ENCODE data around the gene MAD1L1. TPM values are rescaled to one million over a fixed set of nuclear protein-coding genes. Genes with fewer than 3 reads are reported as not detected.
A peak's percentile ranks its signal among the peaks of the same experiment; 100 is the strongest.

MAD1L1 gene
- total RNA-seq, 1 experiment from 2014 or later, result 163 TPM

DNA sequence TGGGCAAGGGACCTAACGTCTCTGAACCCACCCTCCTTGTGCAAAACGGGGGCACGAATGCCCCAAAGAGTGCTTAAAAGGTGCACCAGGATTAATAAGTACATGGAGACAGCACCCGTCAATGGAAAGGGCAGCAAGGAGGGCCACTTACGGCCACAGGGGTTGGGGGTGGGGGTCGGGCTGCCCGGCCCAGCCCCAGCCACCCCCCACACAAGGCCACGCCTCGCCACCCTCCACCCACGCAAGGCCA, 213.4 kb downstream of the MAD1L1 start:
- no peak for DNase-seq (ENCODE audit: low spot score)
- in situ Hi-C loops (cut with HindIII; ENCODE audit: low sequenced_read_pairs), result no loop called here

DNA sequence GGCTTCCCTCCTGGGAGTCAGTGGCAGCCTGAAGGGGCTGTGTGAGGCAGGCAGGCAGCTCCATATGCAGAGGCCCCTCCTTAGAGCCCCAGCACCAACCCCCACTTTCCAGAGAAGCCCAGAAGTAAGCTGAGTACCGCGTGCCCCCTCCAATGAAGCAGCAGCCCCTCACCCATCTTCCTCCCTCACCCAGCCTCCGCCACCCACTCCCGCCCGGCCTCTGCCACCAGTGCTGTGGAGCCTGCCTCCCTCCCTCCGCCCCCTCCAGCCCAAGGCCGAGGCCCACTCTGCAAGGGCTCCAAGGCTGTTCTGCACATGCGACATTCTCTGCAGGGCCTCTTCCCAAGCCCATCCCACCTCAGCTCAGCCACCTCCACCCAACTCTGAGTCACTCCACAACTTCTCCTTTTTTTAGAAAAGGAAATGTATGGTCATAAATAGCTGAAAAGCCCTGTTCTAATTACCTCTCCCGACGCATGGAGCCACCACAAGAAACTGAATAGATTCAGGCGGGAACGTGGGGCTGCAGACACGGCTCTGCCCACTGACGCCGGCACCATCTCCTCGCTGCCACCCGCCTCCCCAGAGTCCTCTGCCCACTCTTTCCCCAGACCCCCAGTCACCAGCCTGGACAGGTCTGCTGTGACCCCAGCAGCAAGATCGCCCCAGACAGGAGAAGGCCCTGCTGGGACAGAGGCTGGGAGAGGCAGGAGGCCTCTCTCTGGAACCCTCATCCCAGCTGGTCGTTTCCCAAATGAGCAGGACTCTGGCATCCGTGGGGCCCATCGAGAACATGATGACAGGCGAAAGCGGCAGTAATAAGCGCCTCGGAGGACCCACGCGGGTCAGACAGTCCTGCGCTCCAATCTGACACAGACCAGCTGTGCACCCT, 213.9 kb downstream of the MAD1L1 start:
- in situ Hi-C loops (cut with HindIII; ENCODE audit: low sequenced_read_pairs), result no loop called here
- no peak for DNase-seq (ENCODE audit: low spot score)

DNA sequence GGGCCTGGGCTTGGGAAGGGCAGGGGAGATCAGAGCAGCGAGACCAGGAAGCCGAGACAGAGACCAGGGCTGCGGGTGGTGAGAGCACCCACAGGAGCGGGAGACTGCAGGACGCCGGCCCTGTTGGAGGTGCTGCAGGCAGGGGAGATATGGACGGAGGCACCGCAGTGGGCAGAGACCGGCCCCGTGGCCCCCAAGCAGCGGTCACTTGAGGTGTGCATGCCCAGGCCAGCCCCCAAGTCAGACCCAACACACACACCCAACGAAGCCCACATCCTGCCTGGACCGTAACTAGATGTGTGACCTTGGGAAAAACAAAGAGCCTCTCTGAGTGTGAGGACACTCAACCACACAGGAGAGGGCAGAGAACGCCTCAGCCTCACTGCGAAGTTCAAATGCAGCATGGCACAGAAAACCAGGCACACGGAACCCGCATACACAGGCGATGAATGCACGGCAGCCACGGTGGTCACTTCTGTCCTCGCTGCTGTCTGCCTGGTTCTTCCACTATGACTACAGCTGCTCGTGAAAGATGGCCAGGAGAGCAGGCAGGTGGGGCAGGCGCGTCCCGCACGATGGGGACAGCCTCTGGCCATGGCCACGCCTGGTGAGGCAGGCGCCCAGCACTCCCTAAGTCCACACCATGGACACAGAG, 214.7 kb downstream of the MAD1L1 start:
- DNase-seq (ENCODE audit: low spot score), result no peak
- in situ Hi-C loops (cut with HindIII; ENCODE audit: low sequenced_read_pairs), result no loop called here

DNA sequence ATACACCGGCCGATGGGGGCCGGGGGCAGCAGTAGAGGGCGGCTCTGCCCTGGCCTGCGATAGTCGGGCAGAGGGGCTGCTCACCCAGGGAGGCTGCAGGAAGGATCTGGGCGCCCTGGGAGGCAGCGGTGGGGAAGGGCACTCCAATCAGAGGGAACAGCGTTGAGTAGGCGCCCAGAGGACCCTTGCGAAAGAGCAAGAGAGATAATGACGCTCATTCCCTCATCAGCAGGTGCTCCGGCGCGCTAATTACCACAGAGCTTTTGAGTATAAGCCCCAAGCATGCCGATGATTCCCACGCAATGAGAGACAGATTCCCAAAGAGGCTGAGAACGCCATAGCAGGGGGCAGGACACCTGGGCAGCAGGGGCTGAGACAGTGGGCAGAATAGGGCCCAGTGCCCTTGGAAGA, 215.3 kb downstream of the MAD1L1 start:
- no peak for DNase-seq (ENCODE audit: low spot score)
- in situ Hi-C loops (cut with HindIII; ENCODE audit: low sequenced_read_pairs), result no loop called here

DNA sequence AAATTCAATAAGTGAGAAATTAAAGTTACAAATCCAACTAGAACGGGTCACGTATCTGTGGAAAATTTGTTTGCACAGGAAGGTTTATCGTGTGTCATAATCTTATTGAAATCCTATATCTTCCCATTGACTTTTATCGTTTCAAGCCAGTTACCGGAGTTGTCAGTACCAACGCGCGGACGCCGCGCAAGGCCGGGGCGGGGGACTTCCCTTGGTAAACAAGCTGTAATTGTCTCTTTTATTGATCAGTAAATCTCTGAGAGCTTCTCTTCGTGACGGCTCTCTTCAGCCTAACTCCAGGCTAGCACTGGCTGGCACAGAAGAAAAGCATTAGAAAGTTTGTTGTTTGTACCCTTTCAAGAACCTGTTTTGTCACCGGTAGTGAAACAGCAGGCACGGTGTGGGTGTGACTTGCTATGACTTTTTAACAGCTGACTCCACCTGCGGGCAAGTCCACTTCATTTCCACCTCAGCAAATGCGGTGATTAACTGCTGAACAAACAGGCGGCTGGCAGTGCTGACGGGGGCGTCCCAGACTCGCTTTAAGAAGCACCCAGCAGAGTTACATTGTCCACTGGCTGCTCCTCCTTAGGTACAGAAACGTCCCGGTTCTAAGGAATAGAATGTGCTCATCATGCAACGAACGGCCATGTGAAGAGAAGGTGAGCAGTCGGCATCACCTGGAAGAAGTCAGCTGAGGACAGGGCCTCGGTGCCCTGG, 215.8 kb downstream of the MAD1L1 start:
- DNase-seq (ENCODE audit: low spot score), result no peak
- in situ Hi-C loops (cut with HindIII; ENCODE audit: low sequenced_read_pairs), result no loop called here

DNA sequence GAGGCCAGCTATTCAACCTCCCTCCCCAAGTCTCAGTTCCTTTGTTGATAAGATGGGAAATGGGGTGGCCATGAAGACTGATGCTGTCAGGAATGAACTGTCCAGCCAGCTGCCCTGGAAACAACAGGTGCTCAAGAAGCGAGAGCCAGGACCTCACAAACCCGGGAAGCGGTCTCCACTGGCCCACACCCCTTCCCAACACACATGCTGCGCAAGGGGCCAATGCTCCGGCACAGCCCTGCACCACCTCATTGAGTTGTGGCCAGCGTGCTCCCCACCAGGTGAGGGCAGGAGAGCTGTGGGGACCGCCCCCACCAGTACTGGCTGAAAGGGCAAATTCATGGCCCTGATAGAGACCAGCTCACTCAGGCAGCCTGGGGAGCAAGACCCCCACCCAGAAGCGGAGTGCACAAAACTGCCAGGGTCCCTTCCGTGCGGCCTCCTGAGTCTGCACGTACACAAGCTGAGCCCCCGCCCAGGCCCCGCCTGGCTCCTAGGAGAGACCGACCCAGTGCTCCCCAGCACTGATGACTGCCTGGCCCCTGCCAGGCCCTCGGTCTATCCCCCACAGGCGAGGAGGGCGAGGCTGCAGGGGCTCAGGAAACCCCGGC, 216.6 kb downstream of the MAD1L1 start:
- DNase-seq (ENCODE audit: low spot score), result no peak
- in situ Hi-C loops (cut with HindIII; ENCODE audit: low sequenced_read_pairs), result no loop called here

DNA sequence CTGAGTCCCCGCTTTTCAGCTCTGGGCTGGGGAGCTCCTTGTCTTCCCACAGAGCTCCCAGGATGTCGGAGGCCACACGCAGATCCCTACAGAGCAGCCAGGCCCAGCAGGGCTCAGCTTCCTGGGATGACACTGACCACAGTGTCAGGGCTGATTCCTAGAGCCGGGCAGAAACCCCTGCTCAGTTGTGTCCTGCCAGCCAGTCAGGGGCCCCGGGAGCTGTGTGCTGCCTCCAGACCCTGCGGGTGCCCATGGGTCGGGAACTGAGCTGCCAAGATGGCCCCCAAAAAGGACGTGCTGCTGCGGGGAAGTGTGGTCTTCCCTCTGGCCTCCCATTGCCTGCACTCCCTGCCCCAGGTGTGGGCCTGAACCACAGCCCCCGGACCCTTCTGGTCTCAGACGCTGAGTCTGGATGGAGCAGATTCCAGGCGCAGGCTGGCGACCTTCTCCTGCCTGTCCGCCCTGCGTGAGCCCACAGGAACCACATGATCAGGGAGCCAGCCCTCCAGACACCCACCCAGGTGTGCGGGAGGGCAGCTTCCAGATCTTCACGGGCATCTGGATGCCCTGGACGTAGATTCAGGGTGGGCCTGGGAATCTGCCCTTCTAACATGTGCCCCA, 217.4 kb downstream of the MAD1L1 start:
- in situ Hi-C loops (cut with HindIII; ENCODE audit: low sequenced_read_pairs), result no loop called here
- no peak for DNase-seq (ENCODE audit: low spot score)

DNA sequence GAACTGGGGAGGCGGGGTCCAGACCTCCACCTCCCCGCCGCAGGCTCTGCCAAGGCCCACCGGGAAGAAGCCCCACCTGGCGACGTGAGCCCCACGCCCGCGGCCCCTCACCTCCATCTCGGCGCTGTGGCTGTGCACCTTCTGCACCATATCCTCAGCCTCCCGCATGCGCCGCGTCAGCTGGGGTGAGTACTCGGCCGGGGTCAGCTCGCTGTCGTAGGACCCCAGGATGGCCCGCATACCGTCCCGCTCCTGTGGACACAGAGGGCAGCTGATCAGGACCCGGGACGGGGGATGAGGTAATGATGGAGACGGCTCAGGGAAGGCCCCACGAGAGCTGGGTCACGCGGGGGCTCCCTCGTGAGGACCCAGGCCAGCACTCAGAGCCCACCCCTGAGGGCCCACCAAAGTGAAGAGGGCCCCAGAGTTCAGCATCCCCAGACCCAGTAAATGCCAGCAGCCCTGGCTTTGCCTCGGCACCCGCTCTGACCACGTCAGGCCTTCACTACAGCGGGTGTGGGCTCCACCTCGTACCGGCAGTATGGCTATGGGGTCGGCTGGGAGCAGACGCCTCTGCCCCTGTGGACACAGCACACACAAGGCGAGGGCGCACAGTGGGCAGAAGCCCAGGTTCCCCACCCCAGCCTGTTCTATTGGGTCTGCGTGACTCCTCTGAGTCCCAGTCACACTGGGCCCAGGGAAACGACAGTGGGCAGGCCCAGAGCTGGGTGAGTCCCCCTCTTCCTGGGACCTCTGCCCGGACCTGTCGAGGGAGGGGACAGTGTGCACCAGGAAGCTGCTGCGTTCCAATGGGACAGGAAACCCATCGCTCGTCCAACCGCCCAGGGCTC, 218.1 kb downstream of the MAD1L1 start:
- in situ Hi-C loops (cut with HindIII; ENCODE audit: low sequenced_read_pairs), result no loop called here
- DNase-seq (ENCODE audit: low spot score), result no peak

DNA sequence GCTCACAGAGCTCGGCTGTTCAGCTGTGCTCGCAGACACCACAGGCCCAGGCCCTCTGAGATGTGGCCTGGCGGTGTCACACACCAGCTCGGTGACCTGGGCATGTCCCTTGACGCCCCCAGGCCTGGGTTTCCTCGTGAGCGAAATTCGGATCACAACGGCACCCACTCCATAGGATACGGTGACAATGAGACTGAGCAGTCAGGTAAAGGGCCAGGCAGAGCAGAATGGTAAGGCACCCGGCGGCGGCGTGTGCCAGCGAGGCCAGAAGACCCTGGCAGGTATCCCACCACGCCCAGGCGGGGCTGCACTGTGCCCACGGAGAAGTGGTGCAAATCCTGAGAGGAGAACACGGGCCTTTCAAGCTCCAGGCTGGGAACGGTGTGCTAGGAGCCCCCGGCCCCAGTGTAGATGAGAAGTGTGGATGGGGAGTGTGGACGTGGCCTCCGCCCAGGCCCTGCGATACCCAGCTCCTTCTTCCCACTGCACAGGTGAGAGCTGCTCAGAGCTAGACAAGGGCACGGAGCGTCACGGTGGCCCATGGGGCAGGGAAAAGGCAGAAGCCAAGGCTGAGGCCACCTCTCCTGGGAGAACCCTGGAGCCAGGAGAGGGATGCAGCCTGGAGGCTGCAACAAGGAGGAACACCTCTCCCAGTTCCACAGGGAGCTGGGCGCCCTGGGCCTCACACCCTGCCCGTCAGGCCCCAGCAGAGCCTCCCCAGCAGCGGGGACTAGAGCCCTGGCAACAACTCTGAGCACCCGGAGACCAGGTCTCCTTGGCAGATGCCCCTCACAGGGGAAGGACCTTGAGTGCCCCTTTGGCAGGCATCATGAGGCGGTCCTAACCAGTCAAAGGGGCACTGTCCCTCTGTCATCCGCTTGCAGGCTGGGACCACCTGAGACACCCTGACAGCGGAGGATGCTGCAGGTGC, 219.1 kb downstream of the MAD1L1 start:
- DNase-seq (ENCODE audit: low spot score), result no peak
- in situ Hi-C loops (cut with HindIII; ENCODE audit: low sequenced_read_pairs), result no loop called here

DNA sequence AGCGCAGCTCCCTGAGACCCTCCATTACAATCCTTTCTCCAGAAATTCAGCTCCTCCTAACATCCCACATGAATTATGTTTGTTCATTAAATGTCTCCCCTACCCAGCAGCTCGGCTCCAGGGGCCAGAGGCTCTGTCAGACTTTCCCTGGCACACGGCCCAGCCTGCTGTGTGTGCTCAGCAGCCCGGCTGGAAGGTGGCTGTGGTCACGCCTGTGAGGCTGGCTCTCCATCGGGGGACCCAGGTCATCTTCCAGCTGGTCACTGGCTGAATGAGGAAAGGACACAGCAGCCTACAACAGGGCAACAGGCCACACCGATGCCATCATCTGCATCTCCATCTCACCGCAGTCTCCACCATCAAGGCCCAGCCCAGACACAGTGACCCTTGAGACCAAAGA, 219.8 kb downstream of the MAD1L1 start:
- no peak for DNase-seq (ENCODE audit: low spot score)
- in situ Hi-C loops (cut with HindIII; ENCODE audit: low sequenced_read_pairs), result no loop called here

DNA sequence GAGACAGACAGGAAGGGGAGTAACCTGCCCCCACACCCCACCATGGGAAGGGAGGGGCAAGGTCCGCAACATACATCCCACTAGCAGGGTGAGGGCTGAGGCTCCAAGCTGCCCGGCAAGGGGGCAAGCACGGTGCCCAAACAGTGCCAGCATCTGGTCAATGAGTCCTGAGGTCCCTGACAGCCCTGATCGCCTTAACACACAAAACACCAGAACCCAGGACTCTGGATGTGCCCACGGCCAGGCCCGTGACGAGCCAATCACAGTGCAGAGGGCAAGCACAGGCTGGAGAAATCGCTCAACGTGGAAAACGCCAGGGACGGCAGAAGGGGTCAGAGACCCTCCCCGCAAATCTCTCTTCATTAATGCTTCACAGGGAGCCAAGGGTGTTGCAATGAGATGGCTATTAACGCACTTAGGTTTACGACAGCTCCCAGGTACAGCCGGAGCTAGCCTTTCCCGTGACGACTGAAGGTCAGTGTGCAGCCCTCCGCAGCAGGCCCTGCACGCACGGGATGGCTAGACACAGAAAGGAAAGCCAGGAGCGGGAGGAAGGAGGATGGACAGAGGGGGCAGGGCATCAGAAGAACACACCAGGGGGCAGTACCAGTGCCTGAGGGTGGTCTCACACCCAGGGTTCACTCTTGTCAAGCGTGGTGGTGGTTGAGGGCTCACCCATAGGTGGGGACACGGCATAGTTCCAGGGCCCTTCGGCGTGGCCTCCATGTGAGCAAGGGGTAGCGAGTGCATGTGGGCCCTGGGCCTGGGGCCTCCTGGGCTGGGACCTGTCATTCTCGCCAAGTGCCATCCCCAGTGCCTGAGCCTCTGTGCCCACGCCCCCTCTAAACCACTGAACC, 220.5 kb downstream of the MAD1L1 start:
- no peak for DNase-seq (ENCODE audit: low spot score)

DNA sequence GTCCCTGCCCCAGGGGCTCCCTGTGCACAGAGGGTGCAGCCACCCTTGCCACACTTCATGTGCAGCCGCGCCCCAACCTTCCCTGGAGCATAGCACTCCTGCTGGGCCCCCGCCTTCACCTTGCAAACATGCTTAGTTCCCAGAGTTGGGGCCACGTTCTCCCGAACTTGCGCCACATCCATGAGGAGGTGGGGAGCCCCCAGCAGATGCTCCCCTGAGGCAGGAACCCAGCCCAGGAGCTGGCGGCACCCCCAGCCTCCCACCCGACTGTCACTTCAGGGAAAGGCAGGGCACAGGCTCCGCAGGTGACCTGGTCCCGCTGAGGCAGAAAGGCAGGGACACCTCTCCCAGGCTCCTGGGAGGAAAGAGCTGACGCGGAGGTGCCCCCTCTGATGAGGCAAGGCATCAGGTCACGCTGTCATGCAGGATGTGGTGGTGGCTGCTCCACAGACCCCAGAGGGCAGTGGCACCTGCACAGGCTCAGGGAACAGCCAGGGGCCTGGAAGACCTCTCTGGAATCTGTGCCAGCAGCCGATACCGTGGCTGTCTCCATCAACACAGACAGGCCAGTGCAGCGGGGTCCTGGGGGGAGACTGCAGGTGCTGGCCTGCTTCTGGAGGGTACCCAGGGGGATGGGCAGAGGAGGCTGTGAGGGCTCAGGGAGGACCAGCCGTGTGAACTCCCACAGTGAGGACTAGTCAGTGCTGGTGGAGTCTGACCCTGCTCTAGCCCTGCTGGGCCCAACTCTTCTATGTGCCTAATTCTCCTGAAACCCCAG, 221.3 kb downstream of the MAD1L1 start:
- no peak for DNase-seq (ENCODE audit: low spot score)
- in situ Hi-C loops (cut with HindIII; ENCODE audit: low sequenced_read_pairs), result no loop called here

More for the DNA sequence above, 220.5 kb downstream of the MAD1L1 start:
- in situ Hi-C loops (cut with HindIII; ENCODE audit: low sequenced_read_pairs), result no loop called here

DNA sequence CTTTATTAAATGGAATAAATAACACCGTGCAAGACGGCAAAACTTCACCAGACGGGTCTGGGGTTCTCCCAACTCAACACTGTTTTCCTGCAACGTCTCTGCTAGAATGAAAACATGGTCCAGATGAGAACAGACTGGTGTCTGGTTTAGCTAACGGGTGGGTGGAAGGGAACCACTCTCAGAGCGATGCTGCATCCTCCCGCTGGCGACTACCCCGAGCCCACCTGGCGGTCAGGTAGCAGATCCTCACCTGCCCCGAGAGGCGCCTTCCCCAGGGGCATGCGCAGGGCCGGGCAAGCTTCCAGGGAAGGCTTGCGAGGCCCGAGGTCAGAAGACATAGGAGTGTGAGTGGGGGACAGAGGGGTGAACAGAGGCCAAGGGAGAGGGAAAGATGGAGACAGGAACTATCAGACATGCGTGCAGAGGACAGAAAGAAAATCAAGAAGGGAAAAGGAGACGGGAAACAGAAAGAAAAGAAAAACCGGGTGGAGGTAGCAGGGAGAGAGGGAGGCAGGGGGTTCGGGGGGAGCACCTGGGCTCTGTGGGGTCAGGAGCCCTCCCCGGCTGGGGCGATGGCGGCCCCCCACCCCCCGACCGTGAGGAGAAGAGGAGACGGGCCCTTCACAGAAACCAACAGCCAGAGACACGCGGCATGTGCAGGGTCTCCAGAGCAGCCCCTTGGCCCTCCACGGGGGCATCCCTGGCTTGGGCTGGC, 222.0 kb downstream of the MAD1L1 start:
- no peak for DNase-seq (ENCODE audit: low spot score)
- in situ Hi-C loops (cut with HindIII; ENCODE audit: low sequenced_read_pairs), result no loop called here

DNA sequence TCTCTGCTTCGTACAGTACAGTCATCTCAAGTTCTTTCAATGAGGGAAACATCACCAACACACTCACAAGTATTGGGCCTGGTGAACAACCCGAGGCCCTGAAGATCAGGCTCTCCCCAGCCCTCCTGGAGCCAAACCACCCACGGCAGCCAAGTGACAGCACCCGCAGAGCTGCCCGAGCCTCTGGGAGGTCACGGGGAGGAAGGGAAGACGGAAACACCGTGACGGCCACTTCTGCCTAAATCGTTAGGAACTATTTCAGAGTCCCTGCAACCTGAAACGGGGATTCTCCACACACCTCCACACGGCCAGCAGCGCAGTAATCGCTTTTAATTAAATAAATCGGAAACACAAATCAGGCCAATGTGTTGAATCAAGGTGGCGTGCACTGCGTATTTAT, 222.6 kb downstream of the MAD1L1 start:
- DNase-seq (ENCODE audit: low spot score), result no peak
- in situ Hi-C loops (cut with HindIII; ENCODE audit: low sequenced_read_pairs), result no loop called here

DNA sequence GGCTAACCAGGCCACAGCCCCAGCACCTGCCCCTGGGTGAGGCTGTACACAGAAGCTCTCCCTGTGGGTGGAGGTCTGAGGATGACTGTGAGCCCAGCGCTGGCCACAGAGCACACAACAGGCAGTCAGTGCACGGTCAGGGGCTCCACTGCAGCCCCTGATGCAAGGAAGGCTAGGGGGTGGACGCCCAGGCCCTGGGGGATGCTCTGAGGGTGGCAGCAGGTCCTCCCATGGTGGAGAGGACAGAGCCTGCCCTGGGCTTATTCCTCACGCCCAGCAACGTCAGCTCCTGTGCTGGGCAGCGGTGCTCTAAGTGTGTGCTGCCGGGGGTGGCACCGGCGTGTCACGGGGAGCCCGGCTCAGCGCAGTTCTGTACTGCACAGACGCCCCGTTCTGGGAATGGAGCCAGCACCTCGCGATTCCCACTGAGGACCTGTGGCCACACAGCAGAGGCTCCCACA, 223.2 kb downstream of the MAD1L1 start:
- peak; percentile 56 for DNase-seq (ENCODE audit: low spot score)
- in situ Hi-C loops (cut with HindIII; ENCODE audit: low sequenced_read_pairs), result no loop called here

Data from G401 (cell line).